WTC11 (cell line): ENCODE data around the gene INO80E. TPM values are rescaled to one million over a fixed set of nuclear protein-coding genes. Genes with fewer than 3 reads are reported as not detected.

Source experiments
- ATAC-seq: fragments of 200-7000 bp; cut with Tn5 transposase; 2 replicates; pipeline ENCODE4 v1.10.0; 2021; ENCODE audit warnings: mild to moderate bottlenecking, moderate library complexity
- CTCF ChIA-PET: fragments of 300-600 bp; sonication (Branson Sonifier 250); formaldehyde crosslinking; loops from one replicate; lab custom pipeline; 2021; ENCODE audit warnings: antibody characterized with exemption; lab: Charles Lee
- POLR2A ChIA-PET: fragments of 350-600 bp; sonication (Branson Sonifier 250); formaldehyde crosslinking; loops from one replicate; lab custom pipeline; 2021; ENCODE audit warnings: antibody characterized with exemption; lab: Charles Lee
- DNase-seq: peaks from one replicate; pipeline ENCODE4 v3.0.0; 2021; ENCODE audit warnings: low spot score
- H3K27ac Mint-ChIP-seq: 2 replicates; pipeline ENCODE4 v1.8.0; 2021; ENCODE audit warnings: mixed read lengths
- H3K27me3 Mint-ChIP-seq: 2 replicates; pipeline ENCODE4 v1.8.0; 2021; ENCODE audit warnings: low read depth, mild to moderate bottlenecking, moderate library complexity, mixed read lengths
- H3K36me3 Mint-ChIP-seq: 2 replicates; pipeline ENCODE4 v1.8.0; 2021; ENCODE audit warnings: mixed read lengths
- H3K4me1 Mint-ChIP-seq: 2 replicates; pipeline ENCODE4 v1.8.0; 2022; ENCODE audit warnings: mixed read lengths
- H3K4me3 Mint-ChIP-seq: 2 replicates; pipeline ENCODE4 v1.8.0; 2021; ENCODE audit warnings: mild to moderate bottlenecking, moderate library complexity, mixed read lengths
- H3K9me3 Mint-ChIP-seq: 2 replicates; pipeline ENCODE4 v1.8.0; 2021; ENCODE audit warnings: mixed read lengths
- CBFB ChIP-seq: sonication (generic); formaldehyde crosslinking; IDR thresholded peaks from 2 replicates; pipeline ENCODE4 v1.8.1; 2022; ENCODE audit warnings: mild to moderate bottlenecking, low read depth, missing genetic modification reagents
- CREM ChIP-seq: sonication (generic); formaldehyde crosslinking; IDR thresholded peaks from 2 replicates; pipeline ENCODE4 v1.8.1; 2022; ENCODE audit warnings: mild to moderate bottlenecking, missing genetic modification reagents, moderate library complexity
- E2F4 ChIP-seq: sonication (generic); formaldehyde crosslinking; IDR thresholded peaks from 2 replicates; pipeline ENCODE4 v1.8.1; 2022; ENCODE audit warnings: low read depth, mild to moderate bottlenecking, moderate library complexity, missing genetic modification reagents, borderline replicate concordance
- ELF4 ChIP-seq: sonication (generic); formaldehyde crosslinking; IDR thresholded peaks from 2 replicates; pipeline ENCODE4 v1.8.1; 2022; ENCODE audit warnings: low read depth, mild to moderate bottlenecking, moderate library complexity, missing genetic modification reagents
- ERG ChIP-seq: fragments of 250-450 bp; sonication (Bioruptor Pico); IDR thresholded peaks from 2 replicates; pipeline ENCODE4 v1.8.0; 2021; ENCODE audit warnings: mild to moderate bottlenecking
- FOXJ3 ChIP-seq: sonication (generic); formaldehyde crosslinking; IDR thresholded peaks from 2 replicates; pipeline ENCODE4 v1.9.0; 2021; ENCODE audit warnings: missing genetic modification reagents, mild to moderate bottlenecking, borderline replicate concordance
- MXD4 ChIP-seq: fragments of 250-450 bp; sonication (Bioruptor Pico); IDR thresholded peaks from 2 replicates; pipeline ENCODE4 v1.8.0; 2021; ENCODE audit warnings: mild to moderate bottlenecking, moderate library complexity, borderline replicate concordance
- NFATC4 ChIP-seq: fragments of 250-450 bp; sonication (Bioruptor Pico); IDR thresholded peaks from 2 replicates; pipeline ENCODE4 v1.9.0; 2021; ENCODE audit warnings: mild to moderate bottlenecking
- OVOL2 ChIP-seq: fragments of 250-450 bp; sonication (Bioruptor Pico); IDR thresholded peaks from 2 replicates; pipeline ENCODE4 v1.9.0; 2021; ENCODE audit warnings: mild to moderate bottlenecking, borderline replicate concordance
- PRDM15 ChIP-seq: sonication (generic); formaldehyde crosslinking; IDR thresholded peaks from 2 replicates; pipeline ENCODE4 v1.8.0; 2022; ENCODE audit warnings: missing genetic modification reagents
- PREB ChIP-seq: sonication (generic); formaldehyde crosslinking; IDR thresholded peaks from 2 replicates; pipeline ENCODE4 v1.8.1; 2022; ENCODE audit warnings: mild to moderate bottlenecking, missing genetic modification reagents, moderate library complexity, borderline replicate concordance
- SP1 ChIP-seq: sonication (generic); formaldehyde crosslinking; conservative IDR thresholded peaks from 2 replicates; pipeline ENCODE4 v1.8.1; 2022; ENCODE audit warnings: missing genetic modification reagents
- TCF7 ChIP-seq: sonication (generic); formaldehyde crosslinking; IDR thresholded peaks from 2 replicates; pipeline ENCODE4 v1.8.0; 2022; ENCODE audit warnings: mild to moderate bottlenecking, low read depth, missing genetic modification reagents, moderate library complexity
- ZNF281 ChIP-seq: sonication (generic); formaldehyde crosslinking; IDR thresholded peaks from 2 replicates; pipeline ENCODE4 v1.8.0; 2023; ENCODE audit warnings: mild to moderate bottlenecking, missing genetic modification reagents
- ZNF512 ChIP-seq: sonication (generic); formaldehyde crosslinking; IDR thresholded peaks from 2 replicates; pipeline ENCODE4 v1.8.1; 2022; ENCODE audit warnings: missing genetic modification reagents, borderline replicate concordance
- ZSCAN18 ChIP-seq: fragments of 250-450 bp; sonication (Bioruptor Pico); IDR thresholded peaks from 2 replicates; pipeline ENCODE4 v2.1.2; 2022; ENCODE audit warnings: mild to moderate bottlenecking, moderate library complexity
- total RNA-seq: library from RNA; stranded (reverse); gene quantifications from 3 replicates; pipeline ENCODE4 v1.2.3, GENCODE V29; 2021

Gene INO80E
- total RNA-seq, 1 experiment from 2014 or later: 101 TPM

- TF ChIP-seq ZNF281 (CRISPR knock-in tag): no peak
- TF ChIP-seq NFATC4 (CRISPR knock-in tag): no peak
- no peak for TF ChIP-seq MXD4 (CRISPR knock-in tag)
- no peak for TF ChIP-seq CBFB
- TF ChIP-seq ELF4 (CRISPR knock-in tag): no peak; the same call in 1 of the 2 replicates
- TF ChIP-seq PRDM15: no peak
- peak; percentile 92 for TF ChIP-seq E2F4 (CRISPR knock-in tag)
- peak; percentile 82; the same call in 1 of the 2 replicates for TF ChIP-seq PREB
- TF ChIP-seq CREM (CRISPR knock-in tag): 0 out of 2 replicates have a peak, but pooled peaks have one; percentile 32
- TF ChIP-seq ERG (CRISPR knock-in tag): no peak
- no peak for TF ChIP-seq FOXJ3 (CRISPR knock-in tag)
- TF ChIP-seq OVOL2: no peak
Measured at GRCh38 chr16:30052671-30053372, 56.8 kb downstream of the INO80E start (continued).

GRCh38 chr16:30053376-30054015 is 57.5 kb downstream of the INO80E start:
- Mint-ChIP-seq H3K9me3 (no peaks in the 10 kb centered on the region), H3K4me1 (peaks cover 14% of the 10 kb centered on the region), H3K36me3 (no peaks in the 10 kb centered on the region), H3K4me3 (peak overlapping the region; percentile 82), H3K27me3 (peaks cover 37% of the 10 kb centered on the region), H3K27ac (no peak overlapping the region)
- TF ChIP-seq NFATC4 (CRISPR knock-in tag) (no peak), TCF7 (no peak), ZNF512 (CRISPR knock-in tag) (no peak), OVOL2 (no peak), SP1 (CRISPR knock-in tag) (0 out of 2 replicates have a peak, but pooled peaks have one; percentile 6), ZSCAN18 (CRISPR knock-in tag) (no peak)
- POLR2A ChIA-PET: interaction anchor here (1.5 kb wide), 1 partner anchor 12 kb away, joined by 5 read pairs; the partner anchor contains the start of gene ALDOA
- ATAC-seq: no peak
- no peak for DNase-seq
- CTCF ChIA-PET: interaction anchor here (0.6 to 6.8 kb wide), 7 partner anchors 10 to 205 kb away, joined by 3 to 89 read pairs (median 5); partner anchors contain the start of genes ALDOA, TBX6 and TLCD3B
